ENCODE results near the gene KIAA1217.

The KIAA1217 gene

DNA sequence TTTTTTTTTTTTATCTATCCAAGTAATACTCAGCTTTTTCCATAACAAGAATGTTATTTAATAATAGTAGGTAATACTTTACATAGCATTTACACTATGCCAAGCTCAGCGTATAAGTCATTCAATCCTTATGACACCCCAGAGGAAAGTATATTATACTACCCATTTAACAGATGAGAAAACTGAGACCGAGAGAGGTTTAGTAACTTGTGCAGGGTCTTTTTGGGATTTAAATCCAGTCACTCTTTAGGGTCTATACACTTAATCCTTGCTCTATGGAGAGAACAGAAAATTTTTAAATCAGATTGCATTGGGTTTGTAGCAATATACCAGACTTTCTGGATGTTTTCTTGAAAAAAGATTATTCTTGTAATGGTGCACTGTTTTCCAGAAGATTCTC is 322.5 kb downstream of the KIAA1217 start:
- no peak for DNase-seq (ENCODE audit: low read depth, low spot score)
- ChIA-PET CTCF (interaction anchor here (1.1 to 4.1 kb wide), 3 partner anchors 12 to 537 kb away, joined by 3 to 37 read pairs (median 3); no protein-coding TSS in a partner anchor), POLR2A (no interaction called here)
- H3K4me3 ChIP-seq (ENCODE audit: low read depth, low read length): no peak overlapping the region
- TF ChIP-seq CTCF (IDR thresholded peaks at IDR 0.05; ENCODE audit: insufficient read depth, low read length, missing control alignments): no peak

- ChIA-PET POLR2A (no interaction called here), CTCF (interaction anchor here (2.9 to 4.1 kb wide), 2 partner anchors 15 to 23 kb away, joined by 7 to 37 read pairs; no protein-coding TSS in a partner anchor)
- no peak for DNase-seq (ENCODE audit: low read depth, low spot score)
- H3K4me3 ChIP-seq (ENCODE audit: low read depth, low read length): no peak overlapping the region
- no peak for TF ChIP-seq CTCF (IDR thresholded peaks at IDR 0.05; ENCODE audit: insufficient read depth, low read length, missing control alignments)
Observed at GRCh38 chr10:24533981-24534380, 325.0 kb downstream of the KIAA1217 start.

DNA sequence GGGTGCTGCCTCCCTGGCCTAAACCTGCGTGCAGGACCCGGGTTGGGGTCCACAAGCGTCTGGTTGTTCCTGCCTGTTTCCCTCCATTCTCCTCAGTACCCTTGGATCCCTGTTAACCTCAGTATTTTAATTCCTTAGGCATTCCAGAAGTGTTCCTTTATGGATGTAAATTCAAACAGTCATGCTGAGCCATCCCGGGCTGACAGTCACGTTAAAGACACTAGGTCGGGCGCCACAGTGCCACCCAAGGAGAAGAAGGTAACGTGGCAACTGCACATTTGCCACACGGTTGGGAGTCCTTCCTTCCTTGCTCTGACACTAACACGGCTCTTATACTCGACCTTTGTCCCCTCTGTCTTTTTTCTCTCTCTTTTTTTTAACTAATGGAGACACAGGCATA is 327.7 kb downstream of the KIAA1217 start:
- ChIA-PET POLR2A (no interaction called here), CTCF (interaction anchor here (2.1 kb wide), 1 partner anchor 17 kb away, joined by 10 read pairs; no protein-coding TSS in a partner anchor)
- TF ChIP-seq CTCF (IDR thresholded peaks at IDR 0.05; ENCODE audit: insufficient read depth, low read length, missing control alignments): no peak
- no peak for DNase-seq (ENCODE audit: low read depth, low spot score)
- H3K4me3 ChIP-seq (ENCODE audit: low read depth, low read length): no peak overlapping the region

DNA sequence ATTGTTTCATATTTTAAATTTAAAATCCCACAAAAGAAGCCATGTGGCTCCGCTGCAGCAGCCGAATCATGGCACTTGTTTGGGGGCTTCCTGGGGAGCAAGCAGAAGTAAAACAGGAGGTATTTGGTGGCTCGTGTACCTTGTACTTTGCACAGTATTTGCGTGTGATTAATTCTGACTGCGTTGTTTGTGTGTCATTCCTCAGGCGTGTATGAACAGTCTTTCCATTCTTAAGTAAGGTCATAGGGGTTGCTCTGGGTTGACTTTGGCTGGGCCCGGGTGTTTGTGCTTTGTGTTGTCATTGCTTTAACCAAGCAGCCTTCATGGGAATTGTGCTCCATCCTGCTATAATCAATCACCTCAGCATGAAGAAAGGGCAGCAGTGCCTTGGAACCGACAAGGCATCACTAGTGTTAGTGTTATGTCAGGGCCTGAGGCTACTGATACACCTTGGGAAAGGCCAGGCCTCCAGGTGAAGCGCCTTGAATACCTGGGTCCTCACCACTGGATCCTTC is 332.4 kb downstream of the KIAA1217 start:
- no peak for TF ChIP-seq CTCF (IDR thresholded peaks at IDR 0.05; ENCODE audit: insufficient read depth, low read length, missing control alignments)
- POLR2A ChIA-PET: no interaction called here
- CTCF ChIA-PET: interaction anchor here (2.4 kb wide), 1 partner anchor 23 kb away, joined by 9 read pairs; no protein-coding TSS in a partner anchor
- DNase-seq (ENCODE audit: low read depth, low spot score): no peak
- no peak overlapping the region for H3K4me3 ChIP-seq (ENCODE audit: low read depth, low read length)

DNA sequence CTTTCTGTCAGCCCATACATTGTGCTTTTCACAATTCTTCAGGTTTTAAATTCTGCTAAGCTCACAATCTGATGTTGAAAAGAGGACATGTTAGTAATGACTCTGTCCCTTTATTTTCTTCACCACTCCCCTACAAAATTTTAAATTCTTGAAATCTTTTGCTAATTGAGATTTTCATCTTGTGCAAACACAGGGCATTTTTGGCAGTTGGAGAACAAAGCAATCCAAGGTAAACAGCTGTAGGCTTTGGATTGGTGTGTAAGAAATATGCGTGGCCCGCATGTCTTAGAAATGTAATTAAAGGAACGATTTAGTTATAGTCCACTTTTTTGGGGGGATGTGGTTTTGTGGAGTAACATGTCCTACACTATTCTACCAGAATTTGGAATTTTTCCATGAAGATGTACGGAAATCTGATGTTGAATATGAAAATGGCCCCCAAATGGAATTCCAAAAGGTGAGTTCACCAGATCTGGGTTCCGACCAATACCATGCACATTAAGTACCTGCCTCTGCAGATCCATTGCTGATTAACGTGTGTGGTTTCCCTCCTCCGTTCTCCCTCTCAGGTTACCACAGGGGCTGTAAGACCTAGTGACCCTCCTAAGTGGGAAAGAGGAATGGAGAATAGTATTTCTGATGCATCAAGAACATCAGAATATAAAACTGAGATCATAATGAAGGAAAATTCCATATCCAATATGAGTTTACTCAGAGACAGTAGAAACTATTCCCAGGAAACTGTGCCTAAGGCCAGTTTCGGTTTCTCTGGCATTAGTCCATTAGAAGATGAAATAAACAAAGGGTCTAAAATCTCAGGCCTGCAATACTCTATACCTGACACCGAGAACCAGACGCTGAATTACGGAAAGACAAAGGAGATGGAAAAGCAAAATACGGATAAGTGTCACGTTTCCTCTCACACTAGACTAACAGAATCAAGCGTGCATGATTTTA is 333.7 kb downstream of the KIAA1217 start:
- CTCF ChIA-PET: interaction anchor here (2.4 kb wide), 1 partner anchor 24 kb away, joined by 9 read pairs; no protein-coding TSS in a partner anchor
- no peak for TF ChIP-seq CTCF (IDR thresholded peaks at IDR 0.05; ENCODE audit: insufficient read depth, low read length, missing control alignments)
- no peak overlapping the region for H3K4me3 ChIP-seq (ENCODE audit: low read depth, low read length)
- POLR2A ChIA-PET: no interaction called here
- DNase-seq (ENCODE audit: low read depth, low spot score): no peak

DNA sequence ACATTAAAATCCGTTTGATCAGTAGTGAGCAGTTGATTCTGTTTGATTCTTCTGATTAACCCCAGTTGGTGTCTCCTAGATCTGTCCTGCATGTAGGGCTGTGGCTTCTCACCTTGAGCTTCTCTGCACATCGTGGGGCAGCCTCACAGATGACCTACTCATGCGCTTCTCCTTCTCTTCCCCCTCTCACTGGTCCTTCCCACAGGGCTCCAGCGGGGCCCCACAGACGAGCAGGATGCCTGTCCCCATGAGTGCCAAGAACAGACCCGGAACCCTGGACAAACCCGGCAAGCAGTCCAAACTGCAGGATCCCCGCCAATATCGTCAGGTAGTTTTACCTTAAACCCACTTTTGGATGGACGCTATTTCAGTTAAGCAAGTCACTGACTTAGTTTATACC is 335.8 kb downstream of the KIAA1217 start:
- ChIA-PET POLR2A (no interaction called here), CTCF (interaction anchor here (0.8 to 1.9 kb wide), 2 partner anchors 13 to 26 kb away, joined by 4 to 9 read pairs; no protein-coding TSS in a partner anchor)
- DNase-seq (ENCODE audit: low read depth, low spot score): no peak
- H3K4me3 ChIP-seq (ENCODE audit: low read depth, low read length): no peak overlapping the region
- no peak for TF ChIP-seq CTCF (IDR thresholded peaks at IDR 0.05; ENCODE audit: insufficient read depth, low read length, missing control alignments)
